GM23338 (cell line): ENCODE data around the gene ITGA1. TPM values are rescaled to one million over a fixed set of nuclear protein-coding genes. Genes with fewer than 3 reads are reported as not detected.

Source experiments
- ATAC-seq: fragments of 200-7000 bp; cut with Tn5 transposase; 3 replicates; pipeline ENCODE4 v1.9.1; 2020
- DNase-seq: peaks from one replicate; pipeline ENCODE4 v3.0.0-alpha.2; 2015; ENCODE audit warnings: low spot score
- H2AFZ ChIP-seq: fragments of 200-600 bp; sonication (generic); 2 replicates; pipeline ENCODE4 v1.8.0; 2016; ENCODE audit warnings: antibody characterized with exemption, mild to moderate bottlenecking, moderate library complexity
- H3F3A ChIP-seq: fragments of 200-600 bp; sonication (generic); replicated peaks from 2 replicates; pipeline ENCODE4 v1.8.0; 2017; ENCODE audit warnings: antibody characterized with exemption, mixed run types, low read depth
- H3K27ac ChIP-seq: fragments of 200-600 bp; sonication (generic); 2 replicates; pipeline ENCODE4 v1.6.1; 2016; ENCODE audit warnings: low read depth
- H3K27me3 ChIP-seq: fragments of 200-600 bp; sonication (generic); 2 replicates; pipeline ENCODE4 v1.8.0; 2016; ENCODE audit warnings: mild to moderate bottlenecking, mixed run types, moderate library complexity; ENCODE audit not compliant: insufficient read depth
- H3K36me3 ChIP-seq: fragments of 200-600 bp; sonication (generic); 2 replicates; pipeline ENCODE4 v1.8.0; 2016; ENCODE audit warnings: mild to moderate bottlenecking; ENCODE audit not compliant: insufficient read depth
- H3K4me1 ChIP-seq: fragments of 200-600 bp; sonication (generic); 2 replicates; pipeline ENCODE4 v1.8.0; 2016; ENCODE audit warnings: mild to moderate bottlenecking, moderate library complexity; ENCODE audit not compliant: insufficient read depth
- H3K4me2 ChIP-seq: fragments of 200-600 bp; sonication (generic); 2 replicates; pipeline ENCODE4 v1.7.1; 2017; ENCODE audit warnings: mixed run types
- H3K4me3 ChIP-seq: fragments of 200-600 bp; sonication (generic); 2 replicates; pipeline ENCODE4 v1.6.1; 2016; ENCODE audit warnings: mixed run types
- H3K79me2 ChIP-seq: fragments of 200-600 bp; sonication (generic); replicated peaks from 2 replicates; pipeline ENCODE4 v1.8.0; 2017; ENCODE audit warnings: mild to moderate bottlenecking; ENCODE audit not compliant: insufficient read depth
- H3K9me2 ChIP-seq: fragments of 200-600 bp; sonication (generic); 2 replicates; pipeline ENCODE4 v1.8.0; 2017; ENCODE audit not compliant: insufficient read depth
- H4K20me1 ChIP-seq: fragments of 200-600 bp; sonication (generic); replicated peaks from 2 replicates; pipeline ENCODE4 v1.8.0; 2017; ENCODE audit warnings: mild to moderate bottlenecking; ENCODE audit not compliant: insufficient read depth
- H3K27ac Mint-ChIP-seq: 2 replicates; pipeline ENCODE4 v1.8.0; 2020; ENCODE audit warnings: inconsistent platforms, mild to moderate bottlenecking, moderate library complexity, mixed read lengths
- H3K27me3 Mint-ChIP-seq: 3 replicates; pipeline ENCODE4 v1.8.0; 2022; ENCODE audit warnings: low read depth, mild to moderate bottlenecking, moderate library complexity, mixed read lengths, inconsistent platforms; ENCODE audit not compliant: insufficient read depth, poor library complexity
- H3K36me3 Mint-ChIP-seq: 3 replicates; pipeline ENCODE4 v1.8.0; 2021; ENCODE audit warnings: low read depth, mild to moderate bottlenecking, inconsistent platforms, moderate library complexity, mixed read lengths
- H3K4me1 Mint-ChIP-seq: 3 replicates; pipeline ENCODE4 v1.8.0; 2020; ENCODE audit warnings: mild to moderate bottlenecking, inconsistent platforms, mixed read lengths
- H3K4me3 Mint-ChIP-seq: 3 replicates; pipeline ENCODE4 v1.8.0; 2021; ENCODE audit warnings: moderate library complexity, mild to moderate bottlenecking, inconsistent platforms, mixed read lengths
- H3K9me3 Mint-ChIP-seq: 3 replicates; pipeline ENCODE4 v1.8.0; 2020; ENCODE audit warnings: moderate library complexity, mild to moderate bottlenecking, inconsistent platforms, mixed read lengths
- CREB1 ChIP-seq: fragments of 250-450 bp; sonication (Bioruptor Pico); IDR thresholded peaks from 2 replicates; pipeline ENCODE4 v1.5.0; 2020; ENCODE audit warnings: low read depth, mild to moderate bottlenecking, moderate library complexity
- CTCF ChIP-seq, 2 experiments: fragments of 200-600 bp in 1 of 2; sonication (generic) in 1 of 2; conservative IDR thresholded peaks; 2 replicates each; pipeline versions ENCODE4 v1.5.1 to v1.6.1; 2016 to 2017; ENCODE audit warnings: antibody characterized with exemption in 2 of 2, low read depth in 2 of 2, mild to moderate bottlenecking in 2 of 2, moderate library complexity in 1 of 2
- ETS1 ChIP-seq: IDR thresholded peaks from 2 replicates; pipeline ENCODE4 v1.6.1; 2016; ENCODE audit warnings: antibody characterized with exemption
- EZH2 ChIP-seq: fragments of 200-600 bp; sonication (generic); IDR thresholded peaks from one replicate; pipeline ENCODE4 v1.8.0; 2017; ENCODE audit warnings: antibody characterized with exemption, mild to moderate bottlenecking, low read depth; ENCODE audit not compliant: unreplicated experiment
- EZH2phosphoT487 ChIP-seq: fragments of 200-600 bp; sonication (generic); IDR thresholded peaks from one replicate; pipeline ENCODE4 v1.8.1; 2018; ENCODE audit warnings: antibody characterized with exemption; ENCODE audit not compliant: unreplicated experiment
- JUNB ChIP-seq: IDR thresholded peaks from one replicate; pipeline ENCODE4 v1.6.1; 2016; ENCODE audit warnings: antibody characterized with exemption; ENCODE audit not compliant: unreplicated experiment
- NANOG ChIP-seq: IDR thresholded peaks from 2 replicates; pipeline ENCODE4 v1.6.1; 2016; ENCODE audit warnings: antibody characterized with exemption, borderline replicate concordance
- POLR2AphosphoS5 ChIP-seq: IDR thresholded peaks from 2 replicates; pipeline ENCODE4 v1.6.1; 2016; ENCODE audit warnings: antibody characterized with exemption, low read depth
- REST ChIP-seq: IDR thresholded peaks from one replicate; pipeline ENCODE4 v1.6.1; 2018; ENCODE audit warnings: antibody characterized with exemption; ENCODE audit not compliant: unreplicated experiment
- STAT1 ChIP-seq: IDR thresholded peaks from one replicate; pipeline ENCODE4 v1.6.1; 2016; ENCODE audit warnings: antibody characterized with exemption; ENCODE audit not compliant: unreplicated experiment
- ZNF114 ChIP-seq: fragments of 250-450 bp; sonication (Bioruptor Pico); IDR thresholded peaks from 2 replicates; pipeline ENCODE4 v1.5.0; 2020; ENCODE audit warnings: mild to moderate bottlenecking, moderate library complexity
- ZNF331 ChIP-seq: fragments of 250-450 bp; sonication (Bioruptor Pico); IDR thresholded peaks from 2 replicates; pipeline ENCODE4 v1.5.0; 2020; ENCODE audit warnings: low read depth, mild to moderate bottlenecking, moderate library complexity
- ZNF462 ChIP-seq: fragments of 250-450 bp; sonication (Bioruptor Pico); IDR thresholded peaks from 2 replicates; pipeline ENCODE4 v1.5.0; 2020; ENCODE audit warnings: mild to moderate bottlenecking, moderate library complexity
- polyA plus RNA-seq: library from polyadenylated mRNA; unstranded; fragments of >200 nt; fragmentation: Nextera tagmentation; extraction: Ambion mirVana; gene quantifications from 2 replicates; pipeline ENCODE4 v1.2.1, GENCODE V29; 2016
- total RNA-seq: library from RNA; depleted of rRNA; stranded (reverse); fragments of >200 nt; shearing (Covaris generic); gene quantifications from 2 replicates; pipeline ENCODE4 v1.2.3, GENCODE V29; 2014

Gene ITGA1
- total and polyA plus RNA-seq, 2 experiments from 2014 or later: 1.8 to 4.9 TPM

GRCh38 chr5:52772668-52773067 is 15.0 kb upstream of the ITGA1 start (continued):
- TF ChIP-seq CTCF (conservative IDR thresholded peaks at IDR 0.05; ENCODE audit: low read depth in 2 of 2): no peak
- TF ChIP-seq JUNB: no peak
- no peak for TF ChIP-seq ZNF114 (CRISPR knock-in tag)
- TF ChIP-seq ZNF331: no peak
- no peak for TF ChIP-seq ETS1
- TF ChIP-seq STAT1: no peak

GRCh38 chr5:52773342-52773741 is 14.4 kb upstream of the ITGA1 start:
- Histone ChIP-seq H3K27ac (no peak overlapping the region), H3F3A (no peaks in the 10 kb centered on the region), H3K4me3 (no peak overlapping the region), H3K4me2 (no peak overlapping the region), H3K79me2 (no peaks in the 10 kb centered on the region), H2AFZ (no peak overlapping the region), H3K9me2 (no peaks in the 10 kb centered on the region), H4K20me1 (no peaks in the 10 kb centered on the region), H3K36me3 (no peaks in the 10 kb centered on the region), H3K4me1 (peaks cover 9% of the 10 kb centered on the region; the same call in 1 of the 2 replicates), H3K27me3 (no peaks in the 10 kb centered on the region)
- no peak for TF ChIP-seq POLR2AphosphoS5
- no peak for TF ChIP-seq ZNF331
- no peak for TF ChIP-seq EZH2phosphoT487
- no peak for TF ChIP-seq CREB1
- TF ChIP-seq ZNF114 (CRISPR knock-in tag): no peak
- no peak for TF ChIP-seq REST
- no peak for TF ChIP-seq EZH2
- no peak for TF ChIP-seq ZNF462
- TF ChIP-seq NANOG: no peak
- no peak for ATAC-seq
- Mint-ChIP-seq H3K27ac (no peak overlapping the region), H3K9me3 (no peaks in the 10 kb centered on the region; the same call in 2 of the 3 replicates), H3K27me3 (no peaks in the 10 kb centered on the region), H3K4me3 (no peak overlapping the region), H3K4me1 (peaks cover 20% of the 10 kb centered on the region), H3K36me3 (no peaks in the 10 kb centered on the region)
- no peak for DNase-seq
